ENCODE measurements around the gene CIAO3.

DNA sequence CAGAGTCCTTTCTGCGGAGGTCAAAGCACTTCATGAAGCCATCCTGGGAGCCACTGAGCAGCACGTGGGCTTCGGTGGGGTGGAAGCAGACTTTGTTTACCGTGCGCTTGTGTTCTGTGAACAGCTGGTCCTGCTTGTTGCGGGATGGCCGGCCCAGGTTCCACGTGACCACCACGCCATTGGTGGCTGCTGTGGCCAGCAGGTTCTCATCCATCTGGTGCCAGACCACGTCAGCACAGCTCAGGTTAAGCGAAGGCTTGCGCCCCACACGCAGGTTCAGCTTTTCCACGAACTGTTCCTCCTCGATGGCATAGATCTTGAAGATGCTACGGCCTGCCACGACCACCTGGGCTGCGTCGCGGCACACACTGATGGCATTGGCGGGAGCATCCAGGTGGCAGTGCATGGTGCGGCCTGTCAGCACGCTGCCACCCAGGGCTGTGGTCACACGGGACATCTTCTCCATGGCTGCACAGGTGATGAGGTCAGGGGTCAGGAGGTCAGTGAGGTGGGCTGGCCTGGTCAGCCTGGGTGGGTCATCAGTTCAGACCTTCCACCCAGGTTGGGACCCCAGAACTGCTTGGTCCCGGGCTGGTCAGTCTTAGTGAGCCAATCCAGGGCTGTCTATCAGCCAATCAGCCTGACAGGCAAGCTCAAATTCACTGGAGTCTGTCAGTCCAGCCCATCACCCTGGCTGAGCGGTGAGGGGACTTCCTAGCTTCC is 51.5 kb downstream of the CIAO3 start:
- TF ChIP-seq POLR2A (IDR thresholded peaks at IDR 0.05; ENCODE audit: low read length) = no peak
- TF ChIP-seq GATA1 (IDR thresholded peaks at IDR 0.05; ENCODE audit: low read depth, low read length) = no peak
